IPS-18a (cell line): ENCODE results near the gene SH3RF3.

Experiments used
- H3K27ac ChIP-seq: one replicate; pipeline ENCODE4 v1.5.1; 2013; ENCODE audit warnings: low read length
- H3K27me3 ChIP-seq: one replicate; pipeline ENCODE4 v1.6.1; 2013; ENCODE audit warnings: mild to moderate bottlenecking, low read length; ENCODE audit not compliant: control insufficient read depth, insufficient read depth
- H3K36me3 ChIP-seq: one replicate; pipeline ENCODE4 v1.6.1; 2013; ENCODE audit warnings: low read depth, low read length; ENCODE audit not compliant: control insufficient read depth
- H3K4me1 ChIP-seq: one replicate; pipeline ENCODE4 v1.6.1; 2013; ENCODE audit warnings: low read depth, low read length; ENCODE audit not compliant: control insufficient read depth
- H3K4me3 ChIP-seq: one replicate; pipeline ENCODE4 v1.5.1; 2013; ENCODE audit warnings: low read length
- H3K9ac ChIP-seq: one replicate; pipeline ENCODE4 v1.6.1; 2013; ENCODE audit warnings: mild to moderate bottlenecking, low read length, moderate library complexity
- H3K9me3 ChIP-seq: one replicate; pipeline ENCODE4 v1.6.1; 2013; ENCODE audit warnings: low read depth, low read length; ENCODE audit not compliant: control insufficient read depth

SH3RF3 gene

DNA sequence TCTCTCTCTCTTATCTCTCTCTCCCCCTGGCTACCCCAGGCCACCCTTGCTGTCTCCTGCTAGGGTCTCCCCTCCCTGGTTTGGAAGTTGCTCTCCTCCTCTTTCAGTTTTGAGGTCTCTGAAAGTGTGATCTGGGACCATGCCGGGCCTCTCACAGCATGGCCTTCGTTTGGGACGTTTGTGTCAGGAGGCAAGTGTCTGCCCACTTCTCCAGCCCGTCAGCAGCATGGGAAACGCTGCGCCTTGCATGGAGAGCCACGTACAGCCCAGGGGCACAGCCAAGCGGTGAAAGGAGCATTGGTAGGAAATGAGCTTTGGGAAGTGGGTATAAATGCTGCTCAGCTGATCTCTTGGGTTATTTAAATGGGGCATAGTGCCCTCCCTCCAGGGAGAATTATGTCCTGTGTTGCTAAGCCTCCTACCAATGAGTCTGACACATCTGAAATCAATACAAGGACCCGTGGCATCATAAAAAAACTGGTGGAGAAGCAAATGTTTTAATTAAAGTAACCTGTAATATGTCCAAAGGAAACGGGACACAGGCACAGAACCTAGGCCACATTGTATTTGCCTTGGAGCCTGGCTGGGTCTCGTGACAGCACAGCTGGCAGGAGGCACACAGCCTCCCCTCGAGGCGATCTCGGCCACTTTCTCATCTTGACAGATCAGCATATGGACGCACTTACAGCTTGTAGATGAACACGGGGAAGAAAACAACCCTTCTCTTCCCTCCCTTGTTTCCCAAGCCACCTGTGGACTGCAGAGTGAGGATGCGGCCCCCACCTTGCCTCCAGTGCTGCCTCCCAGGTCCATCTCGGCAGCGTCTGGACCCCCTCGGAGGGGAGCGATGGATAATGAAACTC lies 72.7 kb downstream of the SH3RF3 start:
- H3K4me1 ChIP-seq: no peaks in the 10 kb centered on the region
- no peaks in the 10 kb centered on the region for H3K27me3 ChIP-seq
- no peaks in the 10 kb centered on the region for H3K9me3 ChIP-seq
- no peak overlapping the region for H3K9ac ChIP-seq
- H3K27ac ChIP-seq: no peak overlapping the region
- H3K36me3 ChIP-seq: no peaks in the 10 kb centered on the region
- no peak overlapping the region for H3K4me3 ChIP-seq

DNA sequence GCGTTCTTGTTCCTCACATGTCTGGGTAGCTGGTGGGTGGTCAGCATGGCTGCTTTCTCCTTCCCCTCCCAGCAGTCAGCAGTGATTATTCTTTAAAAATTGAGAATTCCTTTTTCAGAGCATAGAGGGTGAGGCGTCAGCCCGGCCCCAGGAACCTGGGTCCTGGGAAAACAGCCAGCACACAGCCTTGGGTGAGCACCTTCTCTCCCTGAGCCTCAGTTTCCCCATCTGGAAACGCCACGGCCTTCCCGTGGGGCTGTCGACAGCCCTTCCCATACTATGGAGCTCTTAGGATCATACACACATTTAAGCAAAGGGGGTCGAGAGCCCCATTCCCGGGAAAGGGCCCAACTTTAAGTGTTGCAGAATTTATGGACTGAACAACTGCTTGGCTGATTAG lies 73.5 kb downstream of the SH3RF3 start:
- Histone ChIP-seq H3K4me1 (no peaks in the 10 kb centered on the region), H3K36me3 (no peaks in the 10 kb centered on the region), H3K4me3 (no peak overlapping the region), H3K9ac (no peak overlapping the region), H3K9me3 (no peaks in the 10 kb centered on the region), H3K27me3 (no peaks in the 10 kb centered on the region), H3K27ac (no peak overlapping the region)

DNA sequence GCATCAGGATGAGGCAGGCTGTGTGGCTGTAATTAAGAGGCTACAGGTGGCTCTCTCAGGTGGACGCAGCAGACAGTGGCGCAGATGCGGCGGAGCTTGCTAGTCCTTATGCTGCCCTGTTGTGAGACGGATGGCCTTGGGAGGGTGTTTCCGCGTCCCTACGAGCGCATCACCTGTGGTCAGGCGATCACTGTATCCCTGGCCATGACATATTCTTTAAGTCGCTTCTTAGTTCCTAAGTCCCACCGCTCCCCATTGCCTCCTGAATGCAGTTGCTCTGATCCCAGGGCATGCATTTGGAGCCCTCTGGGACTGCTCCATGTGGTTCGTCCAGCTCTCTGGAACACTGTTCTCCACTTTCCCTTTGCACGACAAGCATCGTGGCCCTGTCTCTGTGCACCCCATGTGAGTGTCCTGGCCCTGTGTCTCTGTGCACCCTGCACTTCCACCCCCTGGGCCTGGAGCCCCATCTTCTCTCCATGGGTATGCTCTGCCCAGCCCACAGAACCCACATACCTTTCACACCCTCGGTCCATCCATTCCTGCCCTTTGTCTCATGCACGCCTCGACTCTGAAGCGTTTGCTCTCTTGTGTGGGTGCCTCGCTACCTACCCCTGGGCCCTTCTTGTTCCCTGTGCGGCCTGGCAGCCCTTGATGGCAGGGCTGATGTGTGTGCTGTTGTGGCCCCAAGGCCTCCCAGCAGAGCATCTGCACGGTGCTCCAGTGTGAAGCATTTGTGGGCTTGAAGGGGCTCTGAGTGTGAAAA lies 74.4 kb downstream of the SH3RF3 start:
- Histone ChIP-seq H3K36me3 (no peaks in the 10 kb centered on the region), H3K4me1 (no peaks in the 10 kb centered on the region), H3K4me3 (no peak overlapping the region), H3K27me3 (no peaks in the 10 kb centered on the region), H3K27ac (no peak overlapping the region), H3K9ac (no peak overlapping the region), H3K9me3 (no peaks in the 10 kb centered on the region)

DNA sequence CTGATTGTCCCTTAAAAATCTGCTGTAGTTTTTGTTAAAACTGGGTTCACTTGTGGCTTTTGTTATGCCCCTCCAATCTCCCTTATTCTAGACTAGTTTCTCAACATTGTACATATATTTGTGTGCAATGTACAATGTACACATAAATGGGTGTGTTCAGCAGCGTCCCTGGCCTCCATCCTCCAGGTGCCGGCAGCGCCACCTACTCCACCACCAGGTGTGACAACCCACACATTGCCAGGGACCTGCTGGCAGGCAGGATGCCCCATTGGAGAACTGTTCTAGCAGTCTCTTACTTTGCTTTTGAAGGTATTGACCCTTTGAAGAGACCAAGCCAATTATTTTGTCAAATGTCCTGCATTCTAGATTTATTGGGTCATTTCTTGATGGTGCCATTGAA lies 75.4 kb downstream of the SH3RF3 start:
- Histone ChIP-seq H3K27ac (no peak overlapping the region), H3K9me3 (no peaks in the 10 kb centered on the region), H3K4me3 (no peak overlapping the region), H3K9ac (no peak overlapping the region), H3K27me3 (no peaks in the 10 kb centered on the region), H3K36me3 (no peaks in the 10 kb centered on the region), H3K4me1 (peaks cover 2% of the 10 kb centered on the region)

DNA sequence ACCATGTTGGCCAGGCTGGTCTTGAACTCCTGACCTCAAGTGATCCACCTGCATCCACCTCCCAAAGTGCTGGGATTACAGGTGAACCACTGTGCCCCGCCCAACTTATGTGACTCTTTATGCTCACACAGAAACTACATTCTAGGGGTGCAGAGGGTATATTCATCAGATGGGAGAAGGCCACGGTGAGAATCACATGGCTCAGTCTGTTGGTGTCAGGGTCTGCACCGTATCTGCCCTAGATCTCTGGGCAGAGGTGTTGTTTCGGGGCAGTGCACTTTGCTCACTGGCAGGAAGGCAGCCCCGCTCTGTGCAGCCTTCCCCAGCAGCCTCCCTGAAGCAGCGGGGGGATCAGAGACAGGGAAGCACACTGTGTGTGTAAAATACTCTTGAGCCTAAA lies 76.4 kb downstream of the SH3RF3 start:
- Histone ChIP-seq H3K27me3 (no peaks in the 10 kb centered on the region), H3K4me3 (no peak overlapping the region), H3K36me3 (no peaks in the 10 kb centered on the region), H3K4me1 (peaks cover 2% of the 10 kb centered on the region), H3K9ac (no peak overlapping the region), H3K9me3 (no peaks in the 10 kb centered on the region), H3K27ac (no peak overlapping the region)

DNA sequence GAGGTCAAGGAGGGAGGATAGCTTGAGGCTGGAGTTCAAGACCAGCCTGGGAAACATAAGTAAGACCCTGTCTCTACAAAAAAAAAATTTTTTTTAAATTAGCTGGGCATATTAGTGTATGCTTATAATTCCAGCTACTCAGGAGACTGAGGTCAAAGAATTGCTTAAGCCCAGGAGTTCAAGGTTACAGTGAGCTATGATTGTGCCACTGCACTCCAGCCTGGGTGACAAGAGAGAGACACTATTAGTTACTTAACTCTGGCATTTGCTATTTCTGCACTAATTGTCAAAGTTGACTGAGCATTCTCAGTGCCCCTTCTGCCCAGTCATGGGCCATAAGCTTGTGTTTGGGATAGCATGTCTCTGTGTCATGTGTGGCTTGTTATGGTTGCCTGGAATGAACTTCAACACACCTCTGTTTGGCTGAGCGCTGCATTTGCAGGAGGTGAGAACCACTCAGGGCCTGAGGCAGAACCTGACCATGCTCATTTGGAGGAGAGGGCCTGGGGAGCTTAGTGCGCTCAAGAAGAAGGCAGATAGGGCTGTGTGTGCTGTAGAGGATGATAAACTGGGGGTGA lies 77.7 kb downstream of the SH3RF3 start:
- H3K36me3 ChIP-seq: no peaks in the 10 kb centered on the region
- H3K27me3 ChIP-seq: no peaks in the 10 kb centered on the region
- no peak overlapping the region for H3K9ac ChIP-seq
- H3K27ac ChIP-seq: no peak overlapping the region
- H3K4me3 ChIP-seq: no peak overlapping the region
- peaks cover 2% of the 10 kb centered on the region for H3K4me1 ChIP-seq
- no peaks in the 10 kb centered on the region for H3K9me3 ChIP-seq

DNA sequence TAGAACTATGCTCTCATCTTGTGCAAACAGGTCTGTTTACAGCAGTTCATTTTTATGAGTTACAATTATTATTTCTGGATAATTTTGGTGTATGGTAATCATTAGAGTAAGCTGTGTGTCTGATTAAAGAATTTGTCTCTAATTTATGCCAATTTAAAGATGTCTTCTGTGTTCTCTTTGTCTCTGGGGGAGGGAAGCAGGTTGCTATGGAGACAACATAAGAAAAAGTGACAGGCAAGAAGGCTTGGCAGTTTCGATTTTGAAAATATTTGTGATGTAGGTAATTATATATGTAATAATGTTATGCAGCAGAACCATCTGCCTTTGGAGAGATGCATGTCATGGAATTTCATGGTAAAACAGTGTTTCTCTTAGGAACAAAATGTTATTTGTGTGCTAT lies 78.2 kb downstream of the SH3RF3 start:
- no peak overlapping the region for H3K9ac ChIP-seq
- H3K4me3 ChIP-seq: no peak overlapping the region
- H3K36me3 ChIP-seq: no peaks in the 10 kb centered on the region
- no peaks in the 10 kb centered on the region for H3K9me3 ChIP-seq
- H3K27me3 ChIP-seq: no peaks in the 10 kb centered on the region
- H3K4me1 ChIP-seq: peaks cover 2% of the 10 kb centered on the region
- no peak overlapping the region for H3K27ac ChIP-seq

DNA sequence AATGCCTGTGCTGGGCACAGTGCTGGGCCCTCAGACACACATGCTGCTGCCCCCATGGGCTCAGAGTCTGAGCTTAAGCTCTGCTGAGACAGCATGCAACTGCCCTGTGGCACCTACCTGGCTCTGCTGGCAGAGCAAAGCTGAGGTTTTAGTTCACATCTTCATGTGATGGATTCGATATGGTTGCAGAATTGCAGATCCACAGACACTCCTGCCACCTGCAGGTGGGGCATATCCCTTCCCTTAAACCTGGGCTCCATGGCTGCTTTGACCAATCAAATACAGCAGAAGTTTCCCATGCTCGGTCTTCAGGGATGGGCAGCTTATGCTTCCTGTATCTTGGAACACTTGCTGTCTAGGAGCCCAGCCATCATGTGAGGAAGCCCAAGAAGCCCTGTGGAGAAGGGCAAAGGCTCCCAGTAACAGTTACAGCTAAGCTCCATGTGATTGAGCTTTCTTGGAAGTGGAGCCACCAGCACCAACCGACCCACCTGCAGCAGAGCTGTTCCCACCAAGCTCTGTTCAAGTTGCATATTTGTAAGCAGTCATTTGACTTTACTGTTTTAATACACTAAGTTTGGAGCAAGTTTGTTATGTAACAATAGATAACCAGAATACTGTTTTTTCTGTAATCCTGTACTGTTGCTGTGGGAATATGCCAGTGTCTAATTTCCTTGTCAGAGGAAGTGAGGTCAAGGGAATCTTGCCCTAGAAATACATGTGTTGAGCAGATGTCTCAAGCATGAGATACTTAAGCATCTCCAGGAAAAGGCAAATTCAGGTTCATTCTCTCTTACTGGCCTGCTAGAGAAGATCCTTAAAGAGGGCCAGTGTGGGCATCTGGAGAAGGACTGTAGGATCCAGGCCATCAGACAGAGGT lies 79.3 kb downstream of the SH3RF3 start:
- H3K9ac ChIP-seq: no peak overlapping the region
- H3K4me3 ChIP-seq: no peak overlapping the region
- no peaks in the 10 kb centered on the region for H3K27me3 ChIP-seq
- H3K27ac ChIP-seq: no peak overlapping the region
- H3K4me1 ChIP-seq: peaks cover 2% of the 10 kb centered on the region
- H3K36me3 ChIP-seq: no peaks in the 10 kb centered on the region
- no peaks in the 10 kb centered on the region for H3K9me3 ChIP-seq

DNA sequence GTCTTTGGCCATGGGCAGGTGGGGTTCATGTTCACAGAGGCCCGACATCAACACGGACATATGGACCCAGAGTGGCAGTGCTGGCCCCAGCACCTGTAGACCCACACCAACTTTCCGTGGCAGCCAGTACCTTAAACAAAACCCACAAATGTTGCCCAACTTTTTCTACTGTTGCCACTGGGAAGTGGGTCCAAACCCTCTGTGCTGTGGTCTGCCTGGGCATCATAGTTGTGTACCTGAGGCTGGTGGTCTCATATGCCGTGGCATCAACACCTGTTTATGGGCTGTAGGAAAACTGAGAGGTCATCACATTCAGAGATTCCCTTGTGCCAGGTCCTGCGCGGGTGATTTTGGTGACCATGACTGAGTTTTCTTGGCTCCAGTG lies 79.9 kb downstream of the SH3RF3 start:
- peaks cover 2% of the 10 kb centered on the region for H3K4me1 ChIP-seq
- no peaks in the 10 kb centered on the region for H3K27me3 ChIP-seq
- no peak overlapping the region for H3K27ac ChIP-seq
- H3K9ac ChIP-seq: no peak overlapping the region
- H3K4me3 ChIP-seq: no peak overlapping the region
- H3K36me3 ChIP-seq: no peaks in the 10 kb centered on the region
- H3K9me3 ChIP-seq: no peaks in the 10 kb centered on the region

DNA sequence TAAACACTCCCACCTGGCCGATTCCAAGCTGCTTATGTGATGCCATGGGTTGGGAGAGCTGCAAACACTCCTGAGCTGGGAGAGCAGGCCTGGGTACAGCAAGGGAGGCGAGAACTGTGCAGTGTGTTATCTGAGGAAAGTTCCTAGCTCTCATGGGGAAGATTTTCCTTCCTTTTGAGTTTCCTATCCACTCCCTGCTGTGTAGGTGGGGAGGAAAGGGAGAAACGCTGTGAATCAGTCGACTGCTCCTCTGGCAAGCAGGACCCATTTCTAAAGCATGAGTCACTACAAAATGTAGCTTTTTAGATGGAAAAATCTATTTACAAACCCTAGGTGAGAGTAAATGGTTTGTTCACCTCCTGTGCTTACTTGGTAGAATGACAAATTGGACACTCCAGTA lies 80.4 kb downstream of the SH3RF3 start:
- Histone ChIP-seq H3K27me3 (no peaks in the 10 kb centered on the region), H3K4me1 (peaks cover 2% of the 10 kb centered on the region), H3K4me3 (no peak overlapping the region), H3K9me3 (no peaks in the 10 kb centered on the region), H3K9ac (no peak overlapping the region), H3K36me3 (no peaks in the 10 kb centered on the region), H3K27ac (no peak overlapping the region)

DNA sequence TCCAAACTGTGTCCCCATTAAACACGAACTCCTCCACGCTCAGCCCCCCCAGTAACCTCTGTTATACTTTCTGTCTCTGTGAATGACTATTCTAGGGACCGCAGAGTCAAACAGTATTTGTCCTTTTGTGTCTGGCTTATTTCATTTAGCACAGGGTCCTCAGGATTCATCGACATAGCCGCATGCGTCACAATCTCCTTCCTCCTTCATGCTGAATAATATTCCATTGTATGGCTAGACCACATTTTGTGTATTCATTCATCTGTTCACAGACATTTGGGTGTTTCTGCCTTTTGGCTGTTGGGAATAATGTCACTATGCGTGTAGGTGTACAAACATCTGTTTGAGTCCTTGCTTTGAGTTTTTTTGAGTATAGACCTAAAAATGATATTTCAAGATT lies 80.9 kb downstream of the SH3RF3 start:
- no peak overlapping the region for H3K27ac ChIP-seq
- no peak overlapping the region for H3K4me3 ChIP-seq
- no peaks in the 10 kb centered on the region for H3K27me3 ChIP-seq
- H3K9me3 ChIP-seq: no peaks in the 10 kb centered on the region
- H3K4me1 ChIP-seq: peaks cover 2% of the 10 kb centered on the region
- no peaks in the 10 kb centered on the region for H3K36me3 ChIP-seq
- no peak overlapping the region for H3K9ac ChIP-seq
